Measurements from ENCODE around the gene PLXNA4.

DNA sequence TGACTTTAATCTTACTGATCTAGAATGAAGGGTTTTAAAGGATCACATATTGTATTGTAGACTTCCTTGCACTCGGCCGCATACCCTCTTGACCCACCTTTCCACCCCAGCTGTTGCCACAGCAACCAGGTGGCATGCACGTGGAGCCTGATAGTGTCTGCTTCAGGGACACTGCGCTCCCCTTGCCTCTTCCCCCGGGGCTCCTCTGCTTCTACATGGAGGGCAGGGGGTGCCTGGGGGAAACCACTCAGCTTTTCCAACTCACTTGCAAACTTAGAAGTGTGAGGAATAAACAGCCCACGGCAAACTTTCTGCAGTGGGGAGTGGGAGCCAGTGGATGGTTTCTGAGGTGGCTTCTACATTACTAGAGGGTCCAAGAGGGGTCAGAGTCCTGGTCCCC is 458.6 kb downstream of the PLXNA4 start:
- TF ChIP-seq, protein P1, sequence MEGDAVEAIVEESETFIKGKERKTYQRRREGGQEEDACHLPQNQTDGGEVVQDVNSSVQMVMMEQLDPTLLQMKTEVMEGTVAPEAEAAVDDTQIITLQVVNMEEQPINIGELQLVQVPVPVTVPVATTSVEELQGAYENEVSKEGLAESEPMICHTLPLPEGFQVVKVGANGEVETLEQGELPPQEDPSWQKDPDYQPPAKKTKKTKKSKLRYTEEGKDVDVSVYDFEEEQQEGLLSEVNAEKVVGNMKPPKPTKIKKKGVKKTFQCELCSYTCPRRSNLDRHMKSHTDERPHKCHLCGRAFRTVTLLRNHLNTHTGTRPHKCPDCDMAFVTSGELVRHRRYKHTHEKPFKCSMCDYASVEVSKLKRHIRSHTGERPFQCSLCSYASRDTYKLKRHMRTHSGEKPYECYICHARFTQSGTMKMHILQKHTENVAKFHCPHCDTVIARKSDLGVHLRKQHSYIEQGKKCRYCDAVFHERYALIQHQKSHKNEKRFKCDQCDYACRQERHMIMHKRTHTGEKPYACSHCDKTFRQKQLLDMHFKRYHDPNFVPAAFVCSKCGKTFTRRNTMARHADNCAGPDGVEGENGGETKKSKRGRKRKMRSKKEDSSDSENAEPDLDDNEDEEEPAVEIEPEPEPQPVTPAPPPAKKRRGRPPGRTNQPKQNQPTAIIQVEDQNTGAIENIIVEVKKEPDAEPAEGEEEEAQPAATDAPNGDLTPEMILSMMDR (IDR thresholded peaks at IDR 0.05): no peak
- no peak for TF ChIP-seq EZH2 (IDR thresholded peaks at IDR 0.05; ENCODE audit: borderline replicate concordance, insufficient read depth, low read depth, low read length, poor library complexity, severe bottlenecking)

All from B cell (primary cell).